Stimulated activated naive CD4-positive, alpha-beta T cell (primary cell): ENCODE results near the gene GNB1.
A peak's percentile ranks its signal among the peaks of the same experiment; 100 is the strongest.
"Not testable (repeated sequence)": the region's sequence is repeated elsewhere in the genome, so short reads cannot be mapped to it uniquely, and the experiment has no call there.

Source experiments
- DNase-seq, 6 experiments: peaks; one replicate each; lab custom pipeline; 2025; lab: John Stamatoyannopoulos, UW

GNB1 gene

GRCh38 chr1:1890506-1891348 lies at the start of gene GNB1:
Gene GNB1, minus strand, starts transcription at chr1:1891087. Its CDS starts 65,634 bp downstream, at chr1:1825453.
- peak; percentile 79 to 99 (median 88) for DNase-seq

GRCh38 chr1:1940123-1940425 lies 49.2 kb upstream of the GNB1 start:
- no peak for DNase-seq

GRCh38 chr1:1939296-1940122 lies 48.6 kb upstream of the GNB1 start:
- no peak for DNase-seq

- DNase-seq = no peak
These were observed 47.9 kb upstream of the GNB1 start for GRCh38 chr1:1938613-1939295.

GRCh38 chr1:1938276-1938573 lies 47.3 kb upstream of the GNB1 start:
- DNase-seq = no peak

- no peak for DNase-seq
These were observed 46.8 kb upstream of the GNB1 start for GRCh38 chr1:1937549-1938275.

- no peak for DNase-seq
These were observed 46.2 kb upstream of the GNB1 start for GRCh38 chr1:1937061-1937460.

GRCh38 chr1:1934848-1935247 lies 44.0 kb upstream of the GNB1 start:
- DNase-seq = not testable (repeated sequence)

GRCh38 chr1:1929639-1930545 lies 39.0 kb upstream of the GNB1 start:
- DNase-seq = no peak

- DNase-seq = no peak
These were observed 38.3 kb upstream of the GNB1 start for GRCh38 chr1:1929102-1929638.

GRCh38 chr1:1928231-1929101 lies 37.6 kb upstream of the GNB1 start:
- no peak for DNase-seq

- DNase-seq = no peak
These were observed 36.9 kb upstream of the GNB1 start for GRCh38 chr1:1927751-1928150.

- no peak for DNase-seq
These were observed 36.2 kb upstream of the GNB1 start for GRCh38 chr1:1926886-1927660.

- no peak for DNase-seq
These were observed 35.5 kb upstream of the GNB1 start for GRCh38 chr1:1926346-1926811.

- DNase-seq = no peak
These were observed 34.8 kb upstream of the GNB1 start for GRCh38 chr1:1925437-1926345.

GRCh38 chr1:1924849-1925248 lies 34.0 kb upstream of the GNB1 start:
- DNase-seq = no peak

GRCh38 chr1:1924386-1924785 lies 33.5 kb upstream of the GNB1 start:
- DNase-seq = no peak
